IMR-90 (cell line): ENCODE results near the gene CDA.

Experiments
- CEBPB ChIP-seq: IDR thresholded peaks from 2 replicates; pipeline ENCODE4 v1.6.1; 2012; ENCODE audit warnings: low read depth, low read length, improper control_type of control experiment
- CHD1 ChIP-seq: IDR thresholded peaks from 2 replicates; pipeline ENCODE4 v1.6.1; 2012; ENCODE audit warnings: low read depth, low read length, improper control_type of control experiment
- FOS ChIP-seq: fragments of 150-350 bp; IDR thresholded peaks from 2 replicates; pipeline ENCODE4 v1.6.1; 2016; ENCODE audit warnings: low read depth, low read length
- MAZ ChIP-seq: IDR thresholded peaks from 2 replicates; pipeline ENCODE4 v1.6.1; 2012; ENCODE audit warnings: low read depth, mild to moderate bottlenecking, low read length, improper control_type of control experiment, moderate library complexity, borderline replicate concordance
- MXI1 ChIP-seq: IDR thresholded peaks from 2 replicates; pipeline ENCODE4 v1.6.1; 2012; ENCODE audit warnings: low read depth, mild to moderate bottlenecking, low read length, moderate library complexity, borderline replicate concordance
- POLR2A ChIP-seq: IDR thresholded peaks from 2 replicates; pipeline ENCODE4 v1.6.1; 2012; ENCODE audit warnings: mild to moderate bottlenecking, low read depth, low read length
- RAD21 ChIP-seq: IDR thresholded peaks from 2 replicates; pipeline ENCODE4 v1.6.1; 2012; ENCODE audit warnings: low read length, improper control_type of control experiment
- TF ChIP-seq, protein P1 (sequence below): conservative IDR thresholded peaks from 2 replicates; pipeline ENCODE4 v1.5.1; 2012; ENCODE audit warnings: mild to moderate bottlenecking, low read depth, low read length, improper control_type of control experiment
- TF ChIP-seq, protein P2 (sequence below): fragments of 150-350 bp; IDR thresholded peaks from 2 replicates; pipeline ENCODE4 v1.6.1; 2017; ENCODE audit warnings: mild to moderate bottlenecking, antibody characterized with exemption, low read length, low read depth
- TF ChIP-seq, protein P3 (sequence below): fragments of 150-350 bp; IDR thresholded peaks from 2 replicates; pipeline ENCODE4 v1.6.1; 2016; ENCODE audit warnings: low read depth, mild to moderate bottlenecking, low read length, moderate library complexity, borderline replicate concordance

DNA sequence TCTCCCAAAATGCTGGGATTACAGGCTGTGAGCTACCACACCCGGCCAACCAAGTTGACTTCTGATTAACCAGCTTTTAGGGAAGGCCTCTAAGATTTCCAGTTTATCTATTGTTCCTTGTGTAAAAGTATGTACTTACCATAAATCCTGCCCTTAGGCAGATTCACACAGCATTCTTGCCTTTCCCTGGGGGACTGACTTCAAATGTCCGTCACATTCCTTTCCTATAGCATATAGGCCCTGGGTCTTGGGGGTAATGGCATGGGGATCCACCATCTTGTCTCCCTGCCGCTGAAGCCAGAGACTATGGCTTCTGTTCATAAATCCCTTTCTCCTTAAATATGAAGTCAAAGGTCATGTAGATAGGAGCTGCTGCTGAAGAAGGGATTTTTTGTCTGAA lies 43.5 kb downstream of the CDA start:
- TF ChIP-seq, protein P1, sequence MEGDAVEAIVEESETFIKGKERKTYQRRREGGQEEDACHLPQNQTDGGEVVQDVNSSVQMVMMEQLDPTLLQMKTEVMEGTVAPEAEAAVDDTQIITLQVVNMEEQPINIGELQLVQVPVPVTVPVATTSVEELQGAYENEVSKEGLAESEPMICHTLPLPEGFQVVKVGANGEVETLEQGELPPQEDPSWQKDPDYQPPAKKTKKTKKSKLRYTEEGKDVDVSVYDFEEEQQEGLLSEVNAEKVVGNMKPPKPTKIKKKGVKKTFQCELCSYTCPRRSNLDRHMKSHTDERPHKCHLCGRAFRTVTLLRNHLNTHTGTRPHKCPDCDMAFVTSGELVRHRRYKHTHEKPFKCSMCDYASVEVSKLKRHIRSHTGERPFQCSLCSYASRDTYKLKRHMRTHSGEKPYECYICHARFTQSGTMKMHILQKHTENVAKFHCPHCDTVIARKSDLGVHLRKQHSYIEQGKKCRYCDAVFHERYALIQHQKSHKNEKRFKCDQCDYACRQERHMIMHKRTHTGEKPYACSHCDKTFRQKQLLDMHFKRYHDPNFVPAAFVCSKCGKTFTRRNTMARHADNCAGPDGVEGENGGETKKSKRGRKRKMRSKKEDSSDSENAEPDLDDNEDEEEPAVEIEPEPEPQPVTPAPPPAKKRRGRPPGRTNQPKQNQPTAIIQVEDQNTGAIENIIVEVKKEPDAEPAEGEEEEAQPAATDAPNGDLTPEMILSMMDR: no peak
- TF ChIP-seq POLR2A (no peak), RAD21 (no peak), CHD1 (no peak), MAZ (no peak), FOS (no peak), MXI1 (no peak), CEBPB (no peak)
- TF ChIP-seq, protein P2, sequence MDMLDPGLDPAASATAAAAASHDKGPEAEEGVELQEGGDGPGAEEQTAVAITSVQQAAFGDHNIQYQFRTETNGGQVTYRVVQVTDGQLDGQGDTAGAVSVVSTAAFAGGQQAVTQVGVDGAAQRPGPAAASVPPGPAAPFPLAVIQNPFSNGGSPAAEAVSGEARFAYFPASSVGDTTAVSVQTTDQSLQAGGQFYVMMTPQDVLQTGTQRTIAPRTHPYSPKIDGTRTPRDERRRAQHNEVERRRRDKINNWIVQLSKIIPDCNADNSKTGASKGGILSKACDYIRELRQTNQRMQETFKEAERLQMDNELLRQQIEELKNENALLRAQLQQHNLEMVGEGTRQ: no peak
- TF ChIP-seq, protein P3, sequence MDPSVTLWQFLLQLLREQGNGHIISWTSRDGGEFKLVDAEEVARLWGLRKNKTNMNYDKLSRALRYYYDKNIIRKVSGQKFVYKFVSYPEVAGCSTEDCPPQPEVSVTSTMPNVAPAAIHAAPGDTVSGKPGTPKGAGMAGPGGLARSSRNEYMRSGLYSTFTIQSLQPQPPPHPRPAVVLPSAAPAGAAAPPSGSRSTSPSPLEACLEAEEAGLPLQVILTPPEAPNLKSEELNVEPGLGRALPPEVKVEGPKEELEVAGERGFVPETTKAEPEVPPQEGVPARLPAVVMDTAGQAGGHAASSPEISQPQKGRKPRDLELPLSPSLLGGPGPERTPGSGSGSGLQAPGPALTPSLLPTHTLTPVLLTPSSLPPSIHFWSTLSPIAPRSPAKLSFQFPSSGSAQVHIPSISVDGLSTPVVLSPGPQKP: no peak
